ENCODE results near the gene OGFR. TPM values are rescaled to one million over a fixed set of nuclear protein-coding genes. Genes with fewer than 3 reads are reported as not detected.

Gene OGFR
- total RNA-seq, 1 donor from 2014 or later: 31.0 TPM

- Mint-ChIP-seq H3K27me3 (peaks cover 27% of the 10 kb centered on the region), H3K9me3 (ENCODE audit: low read depth) (no peaks in the 10 kb centered on the region), H3K27ac (no peak overlapping the region), H3K4me3 (ENCODE audit: low read depth) (no peak overlapping the region), H3K36me3 (ENCODE audit: insufficient read depth) (no peaks in the 10 kb centered on the region), H3K4me1 (ENCODE audit: low read depth) (no peaks in the 10 kb centered on the region)
- TF ChIP-seq CTCF (IDR thresholded peaks at IDR 0.05; ENCODE audit: unreplicated experiment): no peak
- no peak for DNase-seq (ENCODE audit: low spot score, unreplicated experiment)
These were observed 27.7 kb upstream of the OGFR start for GRCh38 chr20:62776692-62777527.

GRCh38 chr20:62777528-62777830 is 27.2 kb upstream of the OGFR start:
- H3K4me3 Mint-ChIP-seq (ENCODE audit: low read depth): no peak overlapping the region
- H3K27ac Mint-ChIP-seq: no peak overlapping the region
- no peaks in the 10 kb centered on the region for H3K36me3 Mint-ChIP-seq (ENCODE audit: insufficient read depth)
- peaks cover 24% of the 10 kb centered on the region for H3K27me3 Mint-ChIP-seq
- no peaks in the 10 kb centered on the region for H3K4me1 Mint-ChIP-seq (ENCODE audit: low read depth)
- DNase-seq (ENCODE audit: low spot score, unreplicated experiment): no peak
- H3K9me3 Mint-ChIP-seq (ENCODE audit: low read depth): no peaks in the 10 kb centered on the region
- no peak for TF ChIP-seq CTCF (IDR thresholded peaks at IDR 0.05; ENCODE audit: unreplicated experiment)

GRCh38 chr20:62778058-62778457 is 26.6 kb upstream of the OGFR start:
- H3K27me3 Mint-ChIP-seq: peaks cover 20% of the 10 kb centered on the region
- no peaks in the 10 kb centered on the region for H3K36me3 Mint-ChIP-seq (ENCODE audit: insufficient read depth)
- DNase-seq (ENCODE audit: low spot score, unreplicated experiment): no peak
- no peaks in the 10 kb centered on the region for H3K9me3 Mint-ChIP-seq (ENCODE audit: low read depth)
- H3K27ac Mint-ChIP-seq: no peak overlapping the region
- no peak for TF ChIP-seq CTCF (IDR thresholded peaks at IDR 0.05; ENCODE audit: unreplicated experiment)
- no peak overlapping the region for H3K4me3 Mint-ChIP-seq (ENCODE audit: low read depth)
- H3K4me1 Mint-ChIP-seq (ENCODE audit: low read depth): no peaks in the 10 kb centered on the region

- no peaks in the 10 kb centered on the region for H3K4me1 Mint-ChIP-seq (ENCODE audit: low read depth)
- H3K27me3 Mint-ChIP-seq: peaks cover 14% of the 10 kb centered on the region
- H3K27ac Mint-ChIP-seq: no peak overlapping the region
- no peaks in the 10 kb centered on the region for H3K9me3 Mint-ChIP-seq (ENCODE audit: low read depth)
- no peak for DNase-seq (ENCODE audit: low spot score, unreplicated experiment)
- H3K4me3 Mint-ChIP-seq (ENCODE audit: low read depth): no peak overlapping the region
- TF ChIP-seq CTCF (IDR thresholded peaks at IDR 0.05; ENCODE audit: unreplicated experiment): no peak
- H3K36me3 Mint-ChIP-seq (ENCODE audit: insufficient read depth): no peaks in the 10 kb centered on the region
These were observed 25.8 kb upstream of the OGFR start for GRCh38 chr20:62778601-62779416.

GRCh38 chr20:62779417-62779685 is 25.3 kb upstream of the OGFR start:
- Mint-ChIP-seq H3K4me3 (ENCODE audit: low read depth) (no peak overlapping the region), H3K27me3 (peaks cover 11% of the 10 kb centered on the region), H3K4me1 (ENCODE audit: low read depth) (no peaks in the 10 kb centered on the region), H3K9me3 (ENCODE audit: low read depth) (no peaks in the 10 kb centered on the region), H3K36me3 (ENCODE audit: insufficient read depth) (no peaks in the 10 kb centered on the region), H3K27ac (no peak overlapping the region)
- DNase-seq (ENCODE audit: low spot score, unreplicated experiment): no peak
- TF ChIP-seq CTCF (IDR thresholded peaks at IDR 0.05; ENCODE audit: unreplicated experiment): no peak

All from progenitor cell of endocrine pancreas (in vitro differentiated cells).